ENCODE results near the gene FEM1C. TPM values are rescaled to one million over a fixed set of nuclear protein-coding genes. Genes with fewer than 3 reads are reported as not detected.

The FEM1C gene
- total and polyA plus RNA-seq, 2 of the 4 experiments (the other 2 are of a cell fraction): 6.3 to 21.5 TPM

GRCh38 chr5:115543365-115544042, 1.1 kb downstream of the FEM1C start:
- peak; percentile 4 for ATAC-seq (ENCODE audit: low read depth)
- Histone ChIP-seq H3K9ac (ENCODE audit: low read depth, low read length) (peak overlapping the region; percentile 95), H3K56ac (ENCODE audit: extremely low read depth, insufficient read depth, low read length) (peak overlapping the region; percentile 66; the same call in 1 of the 2 replicates), H4K8ac (ENCODE audit: low read depth in 2 of 2, low read length in 2 of 2) (peak overlapping the region; percentile 69 to 77), H3K4ac (ENCODE audit: low read depth, low read length) (peak overlapping the region; percentile 73), H2AK9ac (replicated peaks; ENCODE audit: low read depth, low read length, poor library complexity) (peak overlapping the region; percentile 98), H2BK20ac (ENCODE audit: low read depth, low read length) (no peak overlapping the region), H3K36me3 (ENCODE audit: control insufficient read depth, insufficient read depth, low read length) (peaks cover 8% of the 10 kb centered on the region), H3K14ac (replicated peaks; ENCODE audit: low read depth, low read length) (peak overlapping the region; percentile 72), H3K4me3 (ENCODE audit: insufficient read depth, low read depth, low read length) (peak overlapping the region; percentile 86), H3K4me1 (ENCODE audit: control insufficient read depth, insufficient read depth, low read length) (peaks cover 2% of the 10 kb centered on the region; the same call in 1 of the 2 replicates), H4K20me1 (ENCODE audit: insufficient read depth, low read length) (peaks cover 53% of the 10 kb centered on the region; the same call in 1 of the 2 replicates), H3K4me2 (ENCODE audit: low read depth, low read length) (peak overlapping the region; percentile 99), H2AK5ac (ENCODE audit: low read depth, low read length) (peak overlapping the region; percentile 35), H4K5ac (ENCODE audit: low read depth, low read length) (peak overlapping the region; percentile 2; the same call in 1 of the 2 replicates), H2BK15ac (ENCODE audit: low read depth, low read length) (no peak overlapping the region), H3K27me3 (ENCODE audit: control insufficient read depth, insufficient read depth, low read length) (no peaks in the 10 kb centered on the region), H3K18ac (ENCODE audit: low read depth, low read length) (peak overlapping the region; percentile 14), H3K79me1 (ENCODE audit: low read depth in 1 of 2, low read length in 2 of 2) (peaks cover 0 to 28% of the 10 kb centered on the region in 2 experiments; a peak in 2 of 4 replicates), H2BK120ac (ENCODE audit: low read depth, low read length) (peak overlapping the region; percentile 67; the same call in 1 of the 2 replicates), H4K91ac (ENCODE audit: insufficient read depth, low read depth, low read length) (peak overlapping the region; percentile 65), H3K9me3 (ENCODE audit: control insufficient read depth, insufficient read depth, low read length) (peaks cover 6% of the 10 kb centered on the region), H3K23ac (ENCODE audit: low read depth, low read length) (peak overlapping the region; percentile 81), H3K9me1 (ENCODE audit: insufficient read depth, low read length) (peaks cover 3% of the 10 kb centered on the region; the same call in 1 of the 2 replicates), H3K27ac (ENCODE audit: insufficient read depth, low read length) (peak overlapping the region; percentile 92), H2BK5ac (ENCODE audit: low read depth, low read length, poor library complexity, severe bottlenecking) (peak overlapping the region; percentile 90), H2AFZ (replicated peaks; ENCODE audit: low read length, poor library complexity) (peak overlapping the region; percentile 92)
- intact Hi-C loops (cut with micrococcal nuclease) (loop anchor here (1.0 to 10.0 kb wide), 5 partner anchors 43 to 291 kb away; no protein-coding TSS in a partner anchor), dilution Hi-C loops (cut with HindIII; ENCODE audit: low sequenced_read_pairs, unreplicated experiment) (no loop called here), in situ Hi-C loops (cut with MboI; ENCODE audit: low sequenced_read_pairs) (no loop called here)
- POLR2A ChIA-PET (ENCODE audit: unreplicated experiment): interaction anchor here (1.2 kb wide), 1 partner anchor 117 kb away, joined by 4 read pairs; no protein-coding TSS in a partner anchor
- no TSS peak for BruUV-seq (replicated peaks)
- 0% methylated on average over 1 of the region's 15 CpGs; no CpG with 5 or more reads in 1 of the 2 experiments for WGBS, 2 experiments (ENCODE audit: extremely low coverage in 2 of 2, insufficient read length in 1 of 2)
- CTCF ChIA-PET: interaction anchor here (0.8 to 1.4 kb wide), 2 partner anchors 16 to 234 kb away, joined by 6 to 8 read pairs; no protein-coding TSS in a partner anchor
- DNase-seq: peak; percentile 53
- TF ChIP-seq BHLHE40 (IDR thresholded peaks at IDR 0.05; ENCODE audit: low read depth, low read length) (no peak), ELK1 (IDR thresholded peaks at IDR 0.05; ENCODE audit: borderline replicate concordance, low read depth, low read length) (no peak), RAD21 (IDR thresholded peaks at IDR 0.05; ENCODE audit: low read length) (no peak), FOS (IDR thresholded peaks at IDR 0.05; ENCODE audit: low read depth, low read length) (no peak), POLR2A (IDR thresholded peaks at IDR 0.05; ENCODE audit: low read depth, low read length) (no peak), RCOR1 (IDR thresholded peaks at IDR 0.05; ENCODE audit: insufficient replicate concordance, low read length) (no peak), USF2 (IDR thresholded peaks at IDR 0.05; ENCODE audit: low read depth, low read length) (no peak), CEBPB (IDR thresholded peaks at IDR 0.05; ENCODE audit: low read depth, low read length) (no peak)
